H1 (cell line): ENCODE data around the gene HARS2. TPM values are rescaled to one million over a fixed set of nuclear protein-coding genes. Genes with fewer than 3 reads are reported as not detected.

Source experiments
- CTCF ChIA-PET: fragments of 300-600 bp; sonication (Branson Sonifier 250); formaldehyde crosslinking; loops from one replicate; lab custom pipeline; 2021; ENCODE audit not compliant: partially characterized antibody; lab: Charles Lee
- POLR2A ChIA-PET: fragments of 300-600 bp; sonication (Branson Sonifier 250); formaldehyde crosslinking; loops from one replicate; lab custom pipeline; 2021; ENCODE audit warnings: inconsistent platforms; ENCODE audit not compliant: partially characterized antibody; lab: Charles Lee
- DNase-seq, 2 experiments: peaks; one replicate each; pipeline versions ENCODE4 v3.0.0 to v3.0.0-alpha.2; 2010 to 2022; ENCODE audit warnings: low spot score in 2 of 2, low read depth in 1 of 2, mixed read lengths in 1 of 2
- FAIRE-seq: peaks from 2 replicates; lab custom pipeline; 2011; peaks lifted over from hg19 to GRCh38; lab: Jason Lieb, UNC
- H2AFZ ChIP-seq: 2 replicates; pipeline ENCODE4 v1.8.1; 2012; ENCODE audit warnings: low read length, inconsistent platforms
- H2AK5ac ChIP-seq: 2 replicates; pipeline ENCODE4 v1.6.1; 2013; ENCODE audit warnings: low read depth, low read length
- H2BK120ac ChIP-seq: replicated peaks from 2 replicates; pipeline ENCODE3; 2013; ENCODE audit warnings: low read depth, low read length, inconsistent platforms
- H2BK12ac ChIP-seq: 2 replicates; pipeline ENCODE4 v1.6.1; 2013; ENCODE audit warnings: low read depth, low read length
- H2BK15ac ChIP-seq: 2 replicates; pipeline ENCODE4 v1.6.1; 2013; ENCODE audit warnings: low read length
- H2BK20ac ChIP-seq: 2 replicates; pipeline ENCODE4 v1.6.1; 2013; ENCODE audit warnings: low read length
- H2BK5ac ChIP-seq: 2 replicates; pipeline ENCODE4 v1.6.1; 2013; ENCODE audit warnings: low read depth, low read length
- H3K14ac ChIP-seq: 2 replicates; pipeline ENCODE4 v1.6.1; 2013; ENCODE audit warnings: inconsistent platforms; ENCODE audit not compliant: insufficient read length
- H3K18ac ChIP-seq: 2 replicates; pipeline ENCODE4 v1.6.1; 2013; ENCODE audit warnings: low read length; ENCODE audit errors: extremely low read depth
- H3K23ac ChIP-seq: 2 replicates; pipeline ENCODE4 v1.6.1; 2013; ENCODE audit warnings: inconsistent platforms; ENCODE audit not compliant: insufficient read length
- H3K23me2 ChIP-seq: 2 replicates; pipeline ENCODE4 v1.6.1; 2013; ENCODE audit warnings: low read depth, low read length
- H3K27ac ChIP-seq: 2 replicates; pipeline ENCODE4 v1.6.1; 2011; ENCODE audit warnings: low read depth, low read length, inconsistent platforms
- H3K27me3 ChIP-seq, 4 experiments: replicated peaks in 1 of 4; 1 replicate in 1 of 4; 2 replicates in 3 of 4; pipeline versions ENCODE4 v1.6.1 to v1.8.1; 2011 to 2013; ENCODE audit warnings: low read length in 3 of 4, mild to moderate bottlenecking in 3 of 4, inconsistent platforms in 2 of 4, mixed read lengths in 2 of 4, moderate library complexity in 1 of 4; ENCODE audit not compliant: control insufficient read depth in 3 of 4, insufficient read depth in 3 of 4; ENCODE audit errors: extremely low read depth in 1 of 4
- H3K36me3 ChIP-seq, 4 experiments: 2 replicates each; pipeline versions ENCODE4 v1.6.1 to v1.8.1; 2011 to 2013; ENCODE audit warnings: mild to moderate bottlenecking in 4 of 4, low read length in 3 of 4, moderate library complexity in 2 of 4, control low read depth in 1 of 4, inconsistent platforms in 1 of 4; ENCODE audit not compliant: insufficient read depth in 4 of 4, control insufficient read depth in 2 of 4
- H3K4ac ChIP-seq: replicated peaks from 2 replicates; pipeline ENCODE3; 2013; ENCODE audit warnings: low read length, low read depth, mixed read lengths, inconsistent platforms; ENCODE audit not compliant: insufficient read length
- H3K4me1 ChIP-seq, 4 experiments: replicated peaks in 1 of 4; 1 replicate in 1 of 4; 2 replicates in 3 of 4; pipeline versions ENCODE4 v1.6.1 to v1.8.1; 2011 to 2013; ENCODE audit warnings: low read length in 3 of 4, inconsistent platforms in 2 of 4, mixed read lengths in 1 of 4; ENCODE audit not compliant: insufficient read depth in 4 of 4, control insufficient read depth in 3 of 4
- H3K4me2 ChIP-seq, 2 experiments: 2 replicates each; pipeline versions ENCODE4 v1.6.1 to v1.8.1; 2011 to 2013; ENCODE audit warnings: low read depth in 2 of 2, low read length in 2 of 2, control low read depth in 1 of 2, inconsistent platforms in 1 of 2, mild to moderate bottlenecking in 1 of 2; ENCODE audit not compliant: insufficient read depth in 1 of 2
- H3K4me3 ChIP-seq, 4 experiments: fragments of 200-600, 300-600 bp in 1 of 4; sonication (generic), shearing (Covaris generic), sonication (Bioruptor Twin) in 1 of 4; 2 replicates each; pipeline versions ENCODE4 v1.5.1 to v1.8.1; 2011 to 2016; ENCODE audit warnings: low read length in 4 of 4, low read depth in 3 of 4, control low read depth in 2 of 4, inconsistent platforms in 2 of 4, mild to moderate bottlenecking in 2 of 4, mixed read lengths in 1 of 4, moderate library complexity in 1 of 4; ENCODE audit not compliant: insufficient read depth in 2 of 4; ENCODE audit errors: extremely low read depth in 1 of 4
- H3K56ac ChIP-seq: replicated peaks from 2 replicates; pipeline ENCODE3; 2013; ENCODE audit warnings: low read depth, mild to moderate bottlenecking, mixed read lengths, low read length, inconsistent platforms; ENCODE audit not compliant: insufficient read length
- H3K79me1 ChIP-seq: 2 replicates; pipeline ENCODE4 v1.6.1; 2013; ENCODE audit warnings: low read depth, low read length, control low read depth
- H3K79me2 ChIP-seq, 2 experiments: 2 replicates each; pipeline versions ENCODE4 v1.6.1 to v1.8.1; 2012 to 2013; ENCODE audit warnings: low read length in 2 of 2, mild to moderate bottlenecking in 2 of 2, inconsistent platforms in 1 of 2; ENCODE audit not compliant: insufficient read depth in 2 of 2, control insufficient read depth in 1 of 2
- H3K9ac ChIP-seq, 4 experiments: replicated peaks in 1 of 4; 1 replicate in 1 of 4; 2 replicates in 3 of 4; pipeline versions ENCODE4 v1.6.1 to v1.8.1; 2011 to 2013; ENCODE audit warnings: low read depth in 3 of 4, low read length in 3 of 4, control low read depth in 2 of 4, mild to moderate bottlenecking in 2 of 4, moderate library complexity in 2 of 4, inconsistent platforms in 1 of 4; ENCODE audit errors: extremely low read depth in 1 of 4
- H3K9me3 ChIP-seq, 2 experiments: 2 replicates each; pipeline versions ENCODE4 v1.6.1 to v1.8.1; 2012 to 2013; ENCODE audit warnings: mild to moderate bottlenecking in 2 of 2, moderate library complexity in 2 of 2, control low read depth in 1 of 2, inconsistent platforms in 1 of 2, low read depth in 1 of 2, low read length in 1 of 2, mixed read lengths in 1 of 2; ENCODE audit not compliant: insufficient read depth in 2 of 2
- H4K20me1 ChIP-seq, 2 experiments: replicated peaks in 1 of 2; 2 replicates each; pipeline versions ENCODE3 to v1.8.1; 2011 to 2013; ENCODE audit warnings: inconsistent platforms in 2 of 2, low read length in 2 of 2, mild to moderate bottlenecking in 1 of 2; ENCODE audit not compliant: insufficient read depth in 2 of 2, control insufficient read depth in 1 of 2
- H4K5ac ChIP-seq: 2 replicates; pipeline ENCODE4 v1.6.1; 2013; ENCODE audit warnings: low read length, low read depth, mixed read lengths, inconsistent platforms; ENCODE audit not compliant: insufficient read length
- H4K8ac ChIP-seq: 2 replicates; pipeline ENCODE4 v1.8.0; 2013; ENCODE audit warnings: mild to moderate bottlenecking, moderate library complexity, low read length, inconsistent platforms; ENCODE audit not compliant: insufficient read depth; ENCODE audit errors: extremely low read depth
- H4K91ac ChIP-seq: replicated peaks from 2 replicates; pipeline ENCODE3; 2013; ENCODE audit warnings: low read length, mixed read lengths, inconsistent platforms; ENCODE audit not compliant: insufficient read length
- CBX8 ChIP-seq: fragments of 300-800, 300-1000 bp; sonication (generic); IDR thresholded peaks from 2 replicates; pipeline ENCODE4 v1.7.1; 2016; ENCODE audit warnings: low read depth, low read length, borderline replicate concordance
- CHD1 ChIP-seq: IDR thresholded peaks from 2 replicates; pipeline ENCODE4 v1.6.1; 2012; ENCODE audit warnings: low read depth, low read length, improper control_type of control experiment
- GTF2F1 ChIP-seq: IDR thresholded peaks from 2 replicates; pipeline ENCODE4 v1.6.1; 2012; ENCODE audit warnings: low read depth, low read length, improper control_type of control experiment, borderline replicate concordance
- HDAC2 ChIP-seq, 2 experiments: fragments of 300-600 bp in 1 of 2; sonication (generic) in 1 of 2; IDR thresholded peaks; 2 replicates each; pipeline ENCODE4 v1.6.1; 2011 to 2012; ENCODE audit warnings: low read depth in 2 of 2, low read length in 2 of 2, mild to moderate bottlenecking in 2 of 2, moderate library complexity in 2 of 2, borderline replicate concordance in 1 of 2, inconsistent platforms in 1 of 2
- PHF8 ChIP-seq: fragments of 200-600 bp; sonication (generic); conservative IDR thresholded peaks from 2 replicates; pipeline ENCODE4 v1.7.1; 2012; ENCODE audit warnings: low read depth, mild to moderate bottlenecking, inconsistent platforms, low read length, moderate library complexity
- RFX5 ChIP-seq: IDR thresholded peaks from 2 replicates; pipeline ENCODE4 v1.6.1; 2011; ENCODE audit warnings: low read depth, low read length, improper control_type of control experiment, borderline replicate concordance
- SIN3A ChIP-seq, 2 experiments: IDR thresholded peaks in 1 of 2; conservative IDR thresholded peaks in 1 of 2; 2 replicates each; pipeline ENCODE4 v1.6.1; 2011 to 2012; ENCODE audit warnings: low read length in 2 of 2, improper control_type of control experiment in 1 of 2, low read depth in 1 of 2, mild to moderate bottlenecking in 1 of 2
- SIRT6 ChIP-seq: IDR thresholded peaks from one replicate; pipeline ENCODE4 v1.7.1; 2012; ENCODE audit warnings: low read length, inconsistent platforms
- TAF1 ChIP-seq: IDR thresholded peaks from 2 replicates; pipeline ENCODE4 v1.6.1; 2011; ENCODE audit warnings: mild to moderate bottlenecking, low read depth, low read length
- WGBS, 2 experiments: shearing (Covaris generic) in 1 of 2; methylation state at CpG; one replicate each; pipeline versions ENCODE4 v1.1.6 to v1.1.7; 2013 to 2015; ENCODE audit warnings: low lambda C conversion rate in 2 of 2, mixed read lengths in 2 of 2, inconsistent platforms in 1 of 2, low coverage in 1 of 2, missing lambda C conversion rate in 1 of 2; ENCODE audit not compliant: insufficient replicate concordance in 2 of 2, insufficient coverage in 1 of 2, insufficient read length in 1 of 2; ENCODE audit errors: extremely low coverage in 1 of 2, missing lambda C conversion rate in 1 of 2; 5-methylcytosine and 5-hydroxymethylcytosine counted together
- polyA plus RNA-seq, 7 experiments: library from polyadenylated mRNA; depleted of rRNA in 3 of 7; stranded (reverse) in 5 of 7; unstranded in 2 of 7; fragments of >200 nt in 5 of 7; fragments of 200-250 nt in 2 of 7; gene quantifications; 1 replicate in 5 of 7; 2 replicates in 1 of 7; 4 replicates in 1 of 7; pipeline versions ENCODE4 v1.2.1 to v1.2.3, GENCODE V29; 2011 to 2013; ENCODE audit warnings: missing spikeins in 2 of 7, mixed read lengths in 2 of 7
- total RNA-seq: library from RNA; stranded (reverse); fragmentation: NEBNext Ultra II Directional; extraction: Animal tissue kit (Norgen Biotek cat#: 25700); gene quantifications from 2 replicates; pipeline ENCODE4 v1.2.1, GENCODE V29; 2021

HARS2 gene
- total and polyA plus RNA-seq, 2 of the 8 experiments (the other 6 are each of a cell fraction or from before 2014, with no cell fraction given): 16.1 to 23.1 TPM

DNA sequence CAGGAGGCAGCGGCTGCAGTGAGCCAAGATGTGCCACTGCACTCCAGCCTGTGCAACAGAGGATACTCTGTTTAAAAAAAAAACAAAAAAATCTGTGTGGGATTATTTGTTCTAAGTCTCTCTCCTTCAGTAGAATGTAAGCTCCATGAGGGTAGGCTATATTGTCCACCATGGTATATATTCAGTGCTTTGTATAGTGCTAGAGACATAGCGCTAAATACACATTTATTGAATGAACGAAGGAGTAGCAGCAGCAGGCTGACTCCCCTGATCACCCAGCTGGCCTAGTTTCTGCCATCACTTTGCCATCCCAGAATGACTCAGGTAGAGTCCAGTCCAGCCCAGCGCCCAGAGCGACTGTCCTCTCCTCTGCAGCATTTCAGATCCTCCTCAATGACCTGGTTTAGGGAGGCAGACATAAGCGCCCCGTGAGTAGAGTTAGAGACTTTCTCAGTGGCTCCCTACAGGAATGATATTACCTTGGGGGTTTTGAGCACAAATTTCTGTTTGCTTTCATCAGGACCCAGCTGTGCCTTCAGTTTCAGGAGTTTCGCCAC, 801 bp upstream of the HARS2 start:
- Histone ChIP-seq H3K36me3 (peaks cover 2 to 21% (median 14%) of the 10 kb centered on the region in 4 experiments; a peak in 7 of 8 replicates), H2AK5ac (no peak overlapping the region), H3K56ac (no peak overlapping the region), H3K9me3 (no peaks in the 10 kb centered on the region), H3K79me1 (peaks cover 4% of the 10 kb centered on the region), H3K27me3 (no peaks in the 10 kb centered on the region), H2BK15ac (no peak overlapping the region), H4K91ac (no peak overlapping the region), H3K14ac (no peak overlapping the region), H3K4me3 (peak overlapping the region; percentile 76 to 98 (median 88)), H3K23me2 (peaks cover 7% of the 10 kb centered on the region; the same call in 1 of the 2 replicates), H2AFZ (peak overlapping the region; percentile 98; the same call in 1 of the 2 replicates), H4K20me1 (peaks cover 1 to 4% of the 10 kb centered on the region in 2 experiments), H3K79me2 (peaks cover 0 to 25% of the 10 kb centered on the region in 2 experiments; a peak in 2 of 4 replicates), H3K4me2 (peak overlapping the region; percentile 82 to 91), H2BK12ac (no peak overlapping the region), H3K18ac (no peak overlapping the region), H4K8ac (no peak overlapping the region), H2BK5ac (no peak overlapping the region), H4K5ac (no peak overlapping the region), H3K4me1 (no peaks in the 10 kb centered on the region; a peak in 1 of 7 replicates), H2BK20ac (no peak overlapping the region), H2BK120ac (no peak overlapping the region), H3K4ac (no peak overlapping the region), H3K9ac (peak overlapping the region in 3 of 4 experiments; percentile 68 to 88 (median 77); a peak in 6 of 7 replicates), H3K27ac (no peak overlapping the region), H3K23ac (no peak overlapping the region)
- 70% methylated on average over 8 of the region's 8 CpGs; no CpG with 5 or more reads in 1 of the 2 experiments for WGBS, 2 experiments
- no peak for DNase-seq
- ChIA-PET CTCF (interaction anchor here (0.6 to 1.7 kb wide), 9 partner anchors 8 to 1057 kb away, joined by 3 to 11 read pairs (median 4); partner anchors contain the start of genes IK and NDUFA2), POLR2A (interaction anchor here (0.5 to 7.5 kb wide), 16 partner anchors 8 to 142 kb away, joined by 3 to 85 read pairs (median 5); partner anchors contain the start of genes DND1, IK, NDUFA2 and SRA1)
- FAIRE-seq: no peak
- no peak for TF ChIP-seq SIN3A (conservative IDR thresholded peaks at IDR 0.05 in 1 of 2, IDR thresholded peaks at IDR 0.05 in 1 of 2; ENCODE audit: low read depth in 1 of 2, low read length in 2 of 2)
- TF ChIP-seq GTF2F1: no peak
- TF ChIP-seq PHF8: no peak
- no peak for TF ChIP-seq HDAC2 (IDR thresholded peaks at IDR 0.05; ENCODE audit: borderline replicate concordance in 1 of 2, low read depth in 2 of 2, low read length in 2 of 2)
- no peak for TF ChIP-seq CBX8
- TF ChIP-seq CHD1: no peak
- TF ChIP-seq RFX5: no peak
- no peak for TF ChIP-seq TAF1
- TF ChIP-seq SIRT6: no peak
